GM23338 (cell line): ENCODE results near the gene SCYGR8. TPM values are rescaled to one million over a fixed set of nuclear protein-coding genes. Genes with fewer than 3 reads are reported as not detected.

Source experiments
- ATAC-seq: fragments of 200-7000 bp; cut with Tn5 transposase; 3 replicates; pipeline ENCODE4 v1.9.1; 2020
- DNase-seq: peaks from one replicate; pipeline ENCODE4 v3.0.0-alpha.2; 2015; ENCODE audit warnings: low spot score
- H2AFZ ChIP-seq: fragments of 200-600 bp; sonication (generic); 2 replicates; pipeline ENCODE4 v1.8.0; 2016; ENCODE audit warnings: antibody characterized with exemption, mild to moderate bottlenecking, moderate library complexity
- H3F3A ChIP-seq: fragments of 200-600 bp; sonication (generic); replicated peaks from 2 replicates; pipeline ENCODE4 v1.8.0; 2017; ENCODE audit warnings: antibody characterized with exemption, mixed run types, low read depth
- H3K27ac ChIP-seq: fragments of 200-600 bp; sonication (generic); 2 replicates; pipeline ENCODE4 v1.6.1; 2016; ENCODE audit warnings: low read depth
- H3K27me3 ChIP-seq: fragments of 200-600 bp; sonication (generic); 2 replicates; pipeline ENCODE4 v1.8.0; 2016; ENCODE audit warnings: mild to moderate bottlenecking, mixed run types, moderate library complexity; ENCODE audit not compliant: insufficient read depth
- H3K36me3 ChIP-seq: fragments of 200-600 bp; sonication (generic); 2 replicates; pipeline ENCODE4 v1.8.0; 2016; ENCODE audit warnings: mild to moderate bottlenecking; ENCODE audit not compliant: insufficient read depth
- H3K4me1 ChIP-seq: fragments of 200-600 bp; sonication (generic); 2 replicates; pipeline ENCODE4 v1.8.0; 2016; ENCODE audit warnings: mild to moderate bottlenecking, moderate library complexity; ENCODE audit not compliant: insufficient read depth
- H3K4me2 ChIP-seq: fragments of 200-600 bp; sonication (generic); 2 replicates; pipeline ENCODE4 v1.7.1; 2017; ENCODE audit warnings: mixed run types
- H3K4me3 ChIP-seq: fragments of 200-600 bp; sonication (generic); 2 replicates; pipeline ENCODE4 v1.6.1; 2016; ENCODE audit warnings: mixed run types
- H3K79me2 ChIP-seq: fragments of 200-600 bp; sonication (generic); replicated peaks from 2 replicates; pipeline ENCODE4 v1.8.0; 2017; ENCODE audit warnings: mild to moderate bottlenecking; ENCODE audit not compliant: insufficient read depth
- H3K9me2 ChIP-seq: fragments of 200-600 bp; sonication (generic); 2 replicates; pipeline ENCODE4 v1.8.0; 2017; ENCODE audit not compliant: insufficient read depth
- H4K20me1 ChIP-seq: fragments of 200-600 bp; sonication (generic); replicated peaks from 2 replicates; pipeline ENCODE4 v1.8.0; 2017; ENCODE audit warnings: mild to moderate bottlenecking; ENCODE audit not compliant: insufficient read depth
- H3K27ac Mint-ChIP-seq: 2 replicates; pipeline ENCODE4 v1.8.0; 2020; ENCODE audit warnings: inconsistent platforms, mild to moderate bottlenecking, moderate library complexity, mixed read lengths
- H3K27me3 Mint-ChIP-seq: 3 replicates; pipeline ENCODE4 v1.8.0; 2022; ENCODE audit warnings: low read depth, mild to moderate bottlenecking, moderate library complexity, mixed read lengths, inconsistent platforms; ENCODE audit not compliant: insufficient read depth, poor library complexity
- H3K36me3 Mint-ChIP-seq: 3 replicates; pipeline ENCODE4 v1.8.0; 2021; ENCODE audit warnings: low read depth, mild to moderate bottlenecking, inconsistent platforms, moderate library complexity, mixed read lengths
- H3K4me1 Mint-ChIP-seq: 3 replicates; pipeline ENCODE4 v1.8.0; 2020; ENCODE audit warnings: mild to moderate bottlenecking, inconsistent platforms, mixed read lengths
- H3K4me3 Mint-ChIP-seq: 3 replicates; pipeline ENCODE4 v1.8.0; 2021; ENCODE audit warnings: moderate library complexity, mild to moderate bottlenecking, inconsistent platforms, mixed read lengths
- H3K9me3 Mint-ChIP-seq: 3 replicates; pipeline ENCODE4 v1.8.0; 2020; ENCODE audit warnings: moderate library complexity, mild to moderate bottlenecking, inconsistent platforms, mixed read lengths
- CREB1 ChIP-seq: fragments of 250-450 bp; sonication (Bioruptor Pico); IDR thresholded peaks from 2 replicates; pipeline ENCODE4 v1.5.0; 2020; ENCODE audit warnings: low read depth, mild to moderate bottlenecking, moderate library complexity
- EZH2 ChIP-seq: fragments of 200-600 bp; sonication (generic); IDR thresholded peaks from one replicate; pipeline ENCODE4 v1.8.0; 2017; ENCODE audit warnings: antibody characterized with exemption, mild to moderate bottlenecking, low read depth; ENCODE audit not compliant: unreplicated experiment
- EZH2phosphoT487 ChIP-seq: fragments of 200-600 bp; sonication (generic); IDR thresholded peaks from one replicate; pipeline ENCODE4 v1.8.1; 2018; ENCODE audit warnings: antibody characterized with exemption; ENCODE audit not compliant: unreplicated experiment
- JUNB ChIP-seq: IDR thresholded peaks from one replicate; pipeline ENCODE4 v1.6.1; 2016; ENCODE audit warnings: antibody characterized with exemption; ENCODE audit not compliant: unreplicated experiment
- NANOG ChIP-seq: IDR thresholded peaks from 2 replicates; pipeline ENCODE4 v1.6.1; 2016; ENCODE audit warnings: antibody characterized with exemption, borderline replicate concordance
- POLR2AphosphoS5 ChIP-seq: IDR thresholded peaks from 2 replicates; pipeline ENCODE4 v1.6.1; 2016; ENCODE audit warnings: antibody characterized with exemption, low read depth
- STAT1 ChIP-seq: IDR thresholded peaks from one replicate; pipeline ENCODE4 v1.6.1; 2016; ENCODE audit warnings: antibody characterized with exemption; ENCODE audit not compliant: unreplicated experiment
- ZNF114 ChIP-seq: fragments of 250-450 bp; sonication (Bioruptor Pico); IDR thresholded peaks from 2 replicates; pipeline ENCODE4 v1.5.0; 2020; ENCODE audit warnings: mild to moderate bottlenecking, moderate library complexity
- ZNF331 ChIP-seq: fragments of 250-450 bp; sonication (Bioruptor Pico); IDR thresholded peaks from 2 replicates; pipeline ENCODE4 v1.5.0; 2020; ENCODE audit warnings: low read depth, mild to moderate bottlenecking, moderate library complexity
- polyA plus RNA-seq: library from polyadenylated mRNA; unstranded; fragments of >200 nt; fragmentation: Nextera tagmentation; extraction: Ambion mirVana; gene quantifications from 2 replicates; pipeline ENCODE4 v1.2.1, GENCODE V29; 2016
- total RNA-seq: library from RNA; depleted of rRNA; stranded (reverse); fragments of >200 nt; shearing (Covaris generic); gene quantifications from 2 replicates; pipeline ENCODE4 v1.2.3, GENCODE V29; 2014
- TF ChIP-seq, protein P1 (sequence below): IDR thresholded peaks from 2 replicates; pipeline ENCODE4 v1.6.1; 2016; ENCODE audit warnings: antibody characterized with exemption
- TF ChIP-seq, protein P2 (sequence below): fragments of 250-450 bp; sonication (Bioruptor Pico); IDR thresholded peaks from 2 replicates; pipeline ENCODE4 v1.5.0; 2020; ENCODE audit warnings: mild to moderate bottlenecking, moderate library complexity
- TF ChIP-seq, protein P3 (sequence below): IDR thresholded peaks from one replicate; pipeline ENCODE4 v1.6.1; 2018; ENCODE audit warnings: antibody characterized with exemption; ENCODE audit not compliant: unreplicated experiment
- TF ChIP-seq, protein P4 (sequence below), 2 experiments: fragments of 200-600 bp in 1 of 2; sonication (generic) in 1 of 2; conservative IDR thresholded peaks; 2 replicates each; pipeline versions ENCODE4 v1.5.1 to v1.6.1; 2016 to 2017; ENCODE audit warnings: antibody characterized with exemption in 2 of 2, low read depth in 2 of 2, mild to moderate bottlenecking in 2 of 2, moderate library complexity in 1 of 2

Gene SCYGR8
- total and polyA plus RNA-seq, 2 experiments from 2014 or later = not detected

DNA sequence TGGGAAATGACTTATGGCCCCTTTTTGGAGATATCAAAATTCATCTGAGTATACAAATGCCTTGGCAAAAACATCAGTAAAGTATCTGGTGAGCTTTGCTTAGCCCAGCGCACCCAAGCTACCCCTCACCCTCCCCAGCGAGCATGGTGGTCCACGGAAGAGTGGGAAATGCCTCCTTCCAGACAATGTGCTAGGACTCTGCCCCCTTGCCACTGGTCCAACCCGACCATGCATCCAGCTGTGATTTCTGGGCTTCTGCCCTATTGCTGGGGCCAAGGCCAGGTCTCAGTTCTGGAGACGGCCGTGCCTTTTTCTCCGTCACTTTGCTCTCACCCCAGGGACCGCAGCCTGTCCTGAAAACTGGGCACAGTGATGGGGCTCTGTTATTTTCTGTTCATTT, 36.1 kb downstream of the SCYGR8 start:
- Histone ChIP-seq H3K4me1 (no peaks in the 10 kb centered on the region), H3K9me2 (no peaks in the 10 kb centered on the region), H3K27ac (no peak overlapping the region), H3F3A (no peaks in the 10 kb centered on the region), H3K4me3 (no peak overlapping the region), H3K27me3 (no peaks in the 10 kb centered on the region), H2AFZ (no peak overlapping the region), H4K20me1 (no peaks in the 10 kb centered on the region), H3K36me3 (no peaks in the 10 kb centered on the region), H3K79me2 (no peaks in the 10 kb centered on the region), H3K4me2 (no peak overlapping the region)
- Mint-ChIP-seq H3K36me3 (no peaks in the 10 kb centered on the region; the same call in 2 of the 3 replicates), H3K4me3 (no peak overlapping the region), H3K27me3 (peaks cover 2% of the 10 kb centered on the region), H3K9me3 (no peaks in the 10 kb centered on the region), H3K4me1 (no peaks in the 10 kb centered on the region; the same call in 2 of the 3 replicates), H3K27ac (no peak overlapping the region)
- ATAC-seq = no peak
- TF ChIP-seq, protein P1, sequence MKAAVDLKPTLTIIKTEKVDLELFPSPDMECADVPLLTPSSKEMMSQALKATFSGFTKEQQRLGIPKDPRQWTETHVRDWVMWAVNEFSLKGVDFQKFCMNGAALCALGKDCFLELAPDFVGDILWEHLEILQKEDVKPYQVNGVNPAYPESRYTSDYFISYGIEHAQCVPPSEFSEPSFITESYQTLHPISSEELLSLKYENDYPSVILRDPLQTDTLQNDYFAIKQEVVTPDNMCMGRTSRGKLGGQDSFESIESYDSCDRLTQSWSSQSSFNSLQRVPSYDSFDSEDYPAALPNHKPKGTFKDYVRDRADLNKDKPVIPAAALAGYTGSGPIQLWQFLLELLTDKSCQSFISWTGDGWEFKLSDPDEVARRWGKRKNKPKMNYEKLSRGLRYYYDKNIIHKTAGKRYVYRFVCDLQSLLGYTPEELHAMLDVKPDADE = no peak
- TF ChIP-seq EZH2phosphoT487 (no peak), NANOG (no peak), EZH2 (no peak), STAT1 (no peak), ZNF331 (CRISPR knock-in tag) (no peak), ZNF114 (CRISPR knock-in tag) (no peak), POLR2AphosphoS5 (no peak), CREB1 (CRISPR knock-in tag) (no peak), JUNB (no peak)
- TF ChIP-seq, protein P2, sequence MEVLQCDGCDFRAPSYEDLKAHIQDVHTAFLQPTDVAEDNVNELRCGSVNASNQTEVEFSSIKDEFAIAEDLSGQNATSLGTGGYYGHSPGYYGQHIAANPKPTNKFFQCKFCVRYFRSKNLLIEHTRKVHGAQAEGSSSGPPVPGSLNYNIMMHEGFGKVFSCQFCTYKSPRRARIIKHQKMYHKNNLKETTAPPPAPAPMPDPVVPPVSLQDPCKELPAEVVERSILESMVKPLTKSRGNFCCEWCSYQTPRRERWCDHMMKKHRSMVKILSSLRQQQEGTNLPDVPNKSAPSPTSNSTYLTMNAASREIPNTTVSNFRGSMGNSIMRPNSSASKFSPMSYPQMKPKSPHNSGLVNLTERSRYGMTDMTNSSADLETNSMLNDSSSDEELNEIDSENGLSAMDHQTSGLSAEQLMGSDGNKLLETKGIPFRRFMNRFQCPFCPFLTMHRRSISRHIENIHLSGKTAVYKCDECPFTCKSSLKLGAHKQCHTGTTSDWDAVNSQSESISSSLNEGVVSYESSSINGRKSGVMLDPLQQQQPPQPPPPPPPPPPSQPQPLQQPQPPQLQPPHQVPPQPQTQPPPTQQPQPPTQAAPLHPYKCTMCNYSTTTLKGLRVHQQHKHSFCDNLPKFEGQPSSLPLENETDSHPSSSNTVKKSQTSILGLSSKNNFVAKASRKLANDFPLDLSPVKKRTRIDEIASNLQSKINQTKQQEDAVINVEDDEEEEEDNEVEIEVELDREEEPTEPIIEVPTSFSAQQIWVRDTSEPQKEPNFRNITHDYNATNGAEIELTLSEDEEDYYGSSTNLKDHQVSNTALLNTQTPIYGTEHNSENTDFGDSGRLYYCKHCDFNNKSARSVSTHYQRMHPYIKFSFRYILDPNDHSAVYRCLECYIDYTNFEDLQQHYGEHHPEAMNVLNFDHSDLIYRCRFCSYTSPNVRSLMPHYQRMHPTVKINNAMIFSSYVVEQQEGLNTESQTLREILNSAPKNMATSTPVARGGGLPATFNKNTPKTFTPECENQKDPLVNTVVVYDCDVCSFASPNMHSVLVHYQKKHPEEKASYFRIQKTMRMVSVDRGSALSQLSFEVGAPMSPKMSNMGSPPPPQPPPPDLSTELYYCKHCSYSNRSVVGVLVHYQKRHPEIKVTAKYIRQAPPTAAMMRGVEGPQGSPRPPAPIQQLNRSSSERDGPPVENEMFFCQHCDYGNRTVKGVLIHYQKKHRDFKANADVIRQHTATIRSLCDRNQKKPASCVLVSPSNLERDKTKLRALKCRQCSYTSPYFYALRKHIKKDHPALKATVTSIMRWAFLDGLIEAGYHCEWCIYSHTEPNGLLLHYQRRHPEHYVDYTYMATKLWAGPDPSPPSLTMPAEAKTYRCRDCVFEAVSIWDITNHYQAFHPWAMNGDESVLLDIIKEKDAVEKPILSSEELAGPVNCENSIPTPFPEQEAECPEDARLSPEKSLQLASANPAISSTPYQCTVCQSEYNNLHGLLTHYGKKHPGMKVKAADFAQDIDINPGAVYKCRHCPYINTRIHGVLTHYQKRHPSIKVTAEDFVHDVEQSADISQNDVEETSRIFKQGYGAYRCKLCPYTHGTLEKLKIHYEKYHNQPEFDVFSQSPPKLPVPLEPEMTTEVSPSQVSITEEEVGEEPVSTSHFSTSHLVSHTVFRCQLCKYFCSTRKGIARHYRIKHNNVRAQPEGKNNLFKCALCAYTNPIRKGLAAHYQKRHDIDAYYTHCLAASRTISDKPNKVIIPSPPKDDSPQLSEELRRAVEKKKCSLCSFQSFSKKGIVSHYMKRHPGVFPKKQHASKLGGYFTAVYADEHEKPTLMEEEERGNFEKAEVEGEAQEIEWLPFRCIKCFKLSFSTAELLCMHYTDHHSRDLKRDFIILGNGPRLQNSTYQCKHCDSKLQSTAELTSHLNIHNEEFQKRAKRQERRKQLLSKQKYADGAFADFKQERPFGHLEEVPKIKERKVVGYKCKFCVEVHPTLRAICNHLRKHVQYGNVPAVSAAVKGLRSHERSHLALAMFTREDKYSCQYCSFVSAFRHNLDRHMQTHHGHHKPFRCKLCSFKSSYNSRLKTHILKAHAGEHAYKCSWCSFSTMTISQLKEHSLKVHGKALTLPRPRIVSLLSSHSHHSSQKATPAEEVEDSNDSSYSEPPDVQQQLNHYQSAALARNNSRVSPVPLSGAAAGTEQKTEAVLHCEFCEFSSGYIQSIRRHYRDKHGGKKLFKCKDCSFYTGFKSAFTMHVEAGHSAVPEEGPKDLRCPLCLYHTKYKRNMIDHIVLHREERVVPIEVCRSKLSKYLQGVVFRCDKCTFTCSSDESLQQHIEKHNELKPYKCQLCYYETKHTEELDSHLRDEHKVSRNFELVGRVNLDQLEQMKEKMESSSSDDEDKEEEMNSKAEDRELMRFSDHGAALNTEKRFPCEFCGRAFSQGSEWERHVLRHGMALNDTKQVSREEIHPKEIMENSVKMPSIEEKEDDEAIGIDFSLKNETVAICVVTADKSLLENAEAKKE (CRISPR knock-in tag) = no peak
- TF ChIP-seq, protein P3, sequence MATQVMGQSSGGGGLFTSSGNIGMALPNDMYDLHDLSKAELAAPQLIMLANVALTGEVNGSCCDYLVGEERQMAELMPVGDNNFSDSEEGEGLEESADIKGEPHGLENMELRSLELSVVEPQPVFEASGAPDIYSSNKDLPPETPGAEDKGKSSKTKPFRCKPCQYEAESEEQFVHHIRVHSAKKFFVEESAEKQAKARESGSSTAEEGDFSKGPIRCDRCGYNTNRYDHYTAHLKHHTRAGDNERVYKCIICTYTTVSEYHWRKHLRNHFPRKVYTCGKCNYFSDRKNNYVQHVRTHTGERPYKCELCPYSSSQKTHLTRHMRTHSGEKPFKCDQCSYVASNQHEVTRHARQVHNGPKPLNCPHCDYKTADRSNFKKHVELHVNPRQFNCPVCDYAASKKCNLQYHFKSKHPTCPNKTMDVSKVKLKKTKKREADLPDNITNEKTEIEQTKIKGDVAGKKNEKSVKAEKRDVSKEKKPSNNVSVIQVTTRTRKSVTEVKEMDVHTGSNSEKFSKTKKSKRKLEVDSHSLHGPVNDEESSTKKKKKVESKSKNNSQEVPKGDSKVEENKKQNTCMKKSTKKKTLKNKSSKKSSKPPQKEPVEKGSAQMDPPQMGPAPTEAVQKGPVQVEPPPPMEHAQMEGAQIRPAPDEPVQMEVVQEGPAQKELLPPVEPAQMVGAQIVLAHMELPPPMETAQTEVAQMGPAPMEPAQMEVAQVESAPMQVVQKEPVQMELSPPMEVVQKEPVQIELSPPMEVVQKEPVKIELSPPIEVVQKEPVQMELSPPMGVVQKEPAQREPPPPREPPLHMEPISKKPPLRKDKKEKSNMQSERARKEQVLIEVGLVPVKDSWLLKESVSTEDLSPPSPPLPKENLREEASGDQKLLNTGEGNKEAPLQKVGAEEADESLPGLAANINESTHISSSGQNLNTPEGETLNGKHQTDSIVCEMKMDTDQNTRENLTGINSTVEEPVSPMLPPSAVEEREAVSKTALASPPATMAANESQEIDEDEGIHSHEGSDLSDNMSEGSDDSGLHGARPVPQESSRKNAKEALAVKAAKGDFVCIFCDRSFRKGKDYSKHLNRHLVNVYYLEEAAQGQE = no peak
- TF ChIP-seq, protein P4, sequence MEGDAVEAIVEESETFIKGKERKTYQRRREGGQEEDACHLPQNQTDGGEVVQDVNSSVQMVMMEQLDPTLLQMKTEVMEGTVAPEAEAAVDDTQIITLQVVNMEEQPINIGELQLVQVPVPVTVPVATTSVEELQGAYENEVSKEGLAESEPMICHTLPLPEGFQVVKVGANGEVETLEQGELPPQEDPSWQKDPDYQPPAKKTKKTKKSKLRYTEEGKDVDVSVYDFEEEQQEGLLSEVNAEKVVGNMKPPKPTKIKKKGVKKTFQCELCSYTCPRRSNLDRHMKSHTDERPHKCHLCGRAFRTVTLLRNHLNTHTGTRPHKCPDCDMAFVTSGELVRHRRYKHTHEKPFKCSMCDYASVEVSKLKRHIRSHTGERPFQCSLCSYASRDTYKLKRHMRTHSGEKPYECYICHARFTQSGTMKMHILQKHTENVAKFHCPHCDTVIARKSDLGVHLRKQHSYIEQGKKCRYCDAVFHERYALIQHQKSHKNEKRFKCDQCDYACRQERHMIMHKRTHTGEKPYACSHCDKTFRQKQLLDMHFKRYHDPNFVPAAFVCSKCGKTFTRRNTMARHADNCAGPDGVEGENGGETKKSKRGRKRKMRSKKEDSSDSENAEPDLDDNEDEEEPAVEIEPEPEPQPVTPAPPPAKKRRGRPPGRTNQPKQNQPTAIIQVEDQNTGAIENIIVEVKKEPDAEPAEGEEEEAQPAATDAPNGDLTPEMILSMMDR (conservative IDR thresholded peaks at IDR 0.05; ENCODE audit: low read depth in 2 of 2) = no peak
- no peak for DNase-seq
